Fibroblast of lung (primary cell): ENCODE data around the gene CHN2. TPM values are rescaled to one million over a fixed set of nuclear protein-coding genes. Genes with fewer than 3 reads are reported as not detected.

Experiments
- DNase-seq, 2 donors: peaks; one replicate each; pipeline versions ENCODE4 v3.0.0 to v3.0.0-alpha.2; 2010; ENCODE audit warnings: low read depth in 2 of 2
- H2AFZ ChIP-seq: 2 replicates; pipeline ENCODE4 v1.5.1; 2012; ENCODE audit warnings: low read length, control low read depth, inconsistent platforms
- H3K27ac ChIP-seq: 2 replicates; pipeline ENCODE4 v1.5.1; 2011; ENCODE audit warnings: low read length, control low read depth; ENCODE audit not compliant: insufficient read depth
- H3K27me3 ChIP-seq: 2 replicates; pipeline ENCODE4 v1.5.1; 2011; ENCODE audit warnings: mild to moderate bottlenecking, low read length; ENCODE audit not compliant: control insufficient read depth, insufficient read depth
- H3K36me3 ChIP-seq: 2 replicates; pipeline ENCODE4 v1.5.1; 2011; ENCODE audit warnings: low read length; ENCODE audit not compliant: control insufficient read depth, insufficient read depth
- H3K4me1 ChIP-seq: 2 replicates; pipeline ENCODE4 v1.5.1; 2011; ENCODE audit warnings: low read length; ENCODE audit not compliant: control insufficient read depth, insufficient read depth; ENCODE audit errors: extremely low read depth
- H3K4me2 ChIP-seq: 2 replicates; pipeline ENCODE4 v1.5.1; 2011; ENCODE audit warnings: low read length, control low read depth; ENCODE audit not compliant: insufficient read depth; ENCODE audit errors: extremely low read depth
- H3K4me3 ChIP-seq, 4 experiments: fragments of 200-600 bp in 1 of 4; sonication (generic) in 1 of 4; replicated peaks in 1 of 4; 2 replicates each; pipeline ENCODE4 v1.5.1; 2011 to 2016; ENCODE audit warnings: low read length in 4 of 4, low read depth in 3 of 4, mild to moderate bottlenecking in 3 of 4, control low read depth in 2 of 4, inconsistent platforms in 1 of 4, mixed read lengths in 1 of 4; ENCODE audit not compliant: insufficient read depth in 1 of 4; ENCODE audit errors: control extremely low read depth in 1 of 4
- H3K79me2 ChIP-seq: 2 replicates; pipeline ENCODE4 v1.5.1; 2012; ENCODE audit warnings: mild to moderate bottlenecking, low read length, inconsistent platforms; ENCODE audit not compliant: control insufficient read depth, insufficient read depth
- H3K9ac ChIP-seq: 2 replicates; pipeline ENCODE4 v1.5.1; 2011; ENCODE audit warnings: mild to moderate bottlenecking, low read length, control low read depth; ENCODE audit not compliant: insufficient read depth
- H3K9me3 ChIP-seq: 2 replicates; pipeline ENCODE4 v1.5.1; 2012; ENCODE audit warnings: low read depth, low read length; ENCODE audit not compliant: control insufficient read depth, insufficient read depth
- H4K20me1 ChIP-seq: 2 replicates; pipeline ENCODE4 v1.5.1; 2011; ENCODE audit warnings: low read length; ENCODE audit not compliant: control insufficient read depth, insufficient read depth; ENCODE audit errors: extremely low read depth
- EZH2 ChIP-seq: IDR thresholded peaks from 2 replicates; pipeline ENCODE4 v1.5.1; 2012; ENCODE audit warnings: low read length, control low read depth, mild to moderate bottlenecking; ENCODE audit errors: missing control alignments
- polyA plus RNA-seq, 2 donors: library from polyadenylated mRNA; depleted of rRNA in 1 of 2; stranded (reverse) in 1 of 2; unstranded in 1 of 2; fragments of >200 nt; gene quantifications; 2 replicates each; pipeline ENCODE4 v1.2.1, GENCODE V29; 2011 to 2012; ENCODE audit warnings: missing spikeins in 1 of 2
- total RNA-seq: library from RNA; depleted of rRNA; stranded (reverse); fragments of >200 nt; gene quantifications from 2 replicates; pipeline ENCODE4 v1.2.1, GENCODE V29; 2014
- TF ChIP-seq, protein P1 (sequence below), 2 donors: IDR thresholded peaks in 1 of 2; conservative IDR thresholded peaks in 1 of 2; 1 replicate in 1 of 2; 2 replicates in 1 of 2; pipeline ENCODE4 v1.5.1; 2011 to 2012; ENCODE audit warnings: low read length in 2 of 2, control low read depth in 1 of 2, inconsistent platforms in 1 of 2, low read depth in 1 of 2, mild to moderate bottlenecking in 1 of 2

CHN2 gene
- total and polyA plus RNA-seq, 2 donors (not counting 1 experiment from before 2014, with no cell fraction given): 0.33 to 0.53 TPM

- no peak overlapping the region for H3K4me2 ChIP-seq
- H3K9me3 ChIP-seq: no peaks in the 10 kb centered on the region
- DNase-seq: peak; percentile 54 to 73
Observed at GRCh38 chr7:29408841-29409243, 214.3 kb downstream of the CHN2 start.

DNA sequence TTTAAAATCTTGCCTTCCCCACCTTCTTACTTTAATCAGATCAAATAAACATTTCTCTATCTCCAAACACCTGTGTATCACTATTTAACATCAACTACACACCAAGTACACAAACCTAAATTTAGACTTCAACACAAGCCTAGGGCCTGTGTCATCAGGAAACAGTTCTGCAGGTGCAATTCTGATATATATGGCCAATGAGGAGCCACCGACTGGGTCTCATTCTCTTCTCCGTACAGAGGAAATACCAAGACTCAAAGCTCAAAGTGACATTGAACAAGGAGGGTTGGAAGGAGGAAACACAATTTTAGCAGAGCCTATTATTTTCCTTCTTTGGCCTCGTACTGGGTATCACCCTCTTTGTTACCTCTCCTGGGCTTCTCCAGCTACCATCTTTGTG, 216.4 kb downstream of the CHN2 start:
- H3K4me3 ChIP-seq: no peak overlapping the region
- H3K9ac ChIP-seq: no peak overlapping the region
- H3K36me3 ChIP-seq: no peaks in the 10 kb centered on the region
- no peak overlapping the region for H3K27ac ChIP-seq
- H3K9me3 ChIP-seq: no peaks in the 10 kb centered on the region
- H3K4me1 ChIP-seq: no peaks in the 10 kb centered on the region
- no peaks in the 10 kb centered on the region for H3K27me3 ChIP-seq
- H2AFZ ChIP-seq: no peak overlapping the region
- no peaks in the 10 kb centered on the region for H3K79me2 ChIP-seq
- H3K4me2 ChIP-seq: no peak overlapping the region
- DNase-seq: no peak
- H4K20me1 ChIP-seq: no peaks in the 10 kb centered on the region
- TF ChIP-seq EZH2: no peak
- TF ChIP-seq, protein P1, sequence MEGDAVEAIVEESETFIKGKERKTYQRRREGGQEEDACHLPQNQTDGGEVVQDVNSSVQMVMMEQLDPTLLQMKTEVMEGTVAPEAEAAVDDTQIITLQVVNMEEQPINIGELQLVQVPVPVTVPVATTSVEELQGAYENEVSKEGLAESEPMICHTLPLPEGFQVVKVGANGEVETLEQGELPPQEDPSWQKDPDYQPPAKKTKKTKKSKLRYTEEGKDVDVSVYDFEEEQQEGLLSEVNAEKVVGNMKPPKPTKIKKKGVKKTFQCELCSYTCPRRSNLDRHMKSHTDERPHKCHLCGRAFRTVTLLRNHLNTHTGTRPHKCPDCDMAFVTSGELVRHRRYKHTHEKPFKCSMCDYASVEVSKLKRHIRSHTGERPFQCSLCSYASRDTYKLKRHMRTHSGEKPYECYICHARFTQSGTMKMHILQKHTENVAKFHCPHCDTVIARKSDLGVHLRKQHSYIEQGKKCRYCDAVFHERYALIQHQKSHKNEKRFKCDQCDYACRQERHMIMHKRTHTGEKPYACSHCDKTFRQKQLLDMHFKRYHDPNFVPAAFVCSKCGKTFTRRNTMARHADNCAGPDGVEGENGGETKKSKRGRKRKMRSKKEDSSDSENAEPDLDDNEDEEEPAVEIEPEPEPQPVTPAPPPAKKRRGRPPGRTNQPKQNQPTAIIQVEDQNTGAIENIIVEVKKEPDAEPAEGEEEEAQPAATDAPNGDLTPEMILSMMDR (conservative IDR thresholded peaks at IDR 0.05 in 1 of 2, IDR thresholded peaks at IDR 0.05 in 1 of 2; ENCODE audit: low read depth in 1 of 2, low read length in 2 of 2): no peak

More at GRCh38 chr7:29408841-29409243, 214.3 kb downstream of the CHN2 start:
- Histone ChIP-seq H4K20me1 (no peaks in the 10 kb centered on the region), H3K27me3 (no peaks in the 10 kb centered on the region), H3K36me3 (no peaks in the 10 kb centered on the region), H3K79me2 (no peaks in the 10 kb centered on the region), H3K9ac (no peak overlapping the region), H3K4me1 (no peaks in the 10 kb centered on the region), H3K27ac (no peak overlapping the region), H2AFZ (no peak overlapping the region), H3K4me3 (no peak overlapping the region)
- no peak for TF ChIP-seq EZH2
- TF ChIP-seq, protein P1 (conservative IDR thresholded peaks at IDR 0.05 in 1 of 2, IDR thresholded peaks at IDR 0.05 in 1 of 2; ENCODE audit: low read depth in 1 of 2, low read length in 2 of 2): peak; percentile 78 to 79

DNA sequence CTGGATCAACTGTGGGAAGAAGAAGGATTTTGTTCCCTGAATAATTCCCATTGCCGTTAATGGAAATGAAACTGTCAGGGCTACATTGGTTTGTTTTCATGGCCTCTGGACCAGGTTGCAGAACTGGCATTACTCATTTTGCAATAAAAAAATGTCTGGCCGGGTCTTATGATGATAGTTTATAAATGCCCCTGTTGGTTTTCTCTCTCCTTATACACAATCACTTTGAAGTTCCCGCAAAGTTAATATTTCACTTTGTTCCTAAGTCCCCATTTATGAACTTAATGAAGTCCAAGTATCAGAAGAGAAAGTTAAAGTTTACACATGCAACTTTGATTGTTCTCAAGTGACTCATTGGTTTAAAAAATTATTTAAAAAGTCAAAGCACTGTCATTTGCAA, 218.3 kb downstream of the CHN2 start:
- no peak for TF ChIP-seq EZH2
- TF ChIP-seq, protein P1 (conservative IDR thresholded peaks at IDR 0.05 in 1 of 2, IDR thresholded peaks at IDR 0.05 in 1 of 2; ENCODE audit: low read depth in 1 of 2, low read length in 2 of 2): no peak

More for the DNA sequence above, 218.3 kb downstream of the CHN2 start:
- no peak for DNase-seq
- Histone ChIP-seq H3K4me1 (no peaks in the 10 kb centered on the region), H3K4me3 (no peak overlapping the region), H3K27me3 (no peaks in the 10 kb centered on the region), H3K27ac (no peak overlapping the region), H2AFZ (no peak overlapping the region), H3K79me2 (no peaks in the 10 kb centered on the region), H3K36me3 (no peaks in the 10 kb centered on the region), H3K9me3 (no peaks in the 10 kb centered on the region), H3K4me2 (no peak overlapping the region), H3K9ac (no peak overlapping the region), H4K20me1 (no peaks in the 10 kb centered on the region)
